Adipose tissue (tissue), 3 donors: Measurements from ENCODE around the gene RB1. TPM values are rescaled to one million over a fixed set of nuclear protein-coding genes. Genes with fewer than 3 reads are reported as not detected.
"Not testable (repeated sequence)": the region's sequence is repeated elsewhere in the genome, so short reads cannot be mapped to it uniquely, and the experiment has no call there.

Experiments
- H3K27ac ChIP-seq: one replicate; pipeline ENCODE4 v1.5.1; 2013; ENCODE audit warnings: low read depth, low read length
- WGBS, 3 donors: extraction: QIAGEN DNeasy Blood & Tissue Kit; methylation state at CpG; one replicate each; pipeline ENCODE4 v1.1.7; 2013; 5-methylcytosine and 5-hydroxymethylcytosine counted together
- polyA plus RNA-seq, 3 donors: library from polyadenylated mRNA; stranded (reverse); fragments of 200-250 nt; gene quantifications; one replicate each; pipeline ENCODE4 v1.2.3, GENCODE V29; 2013
- donor health status: healthy with polysubstance abuse.
- donor health status: Bipolar disorder and iron deficiency.
- donor health status: healthy.

The RB1 gene
- polyA plus RNA-seq, 3 donors, result 5.7 to 16.8 (median 13.2) TPM

DNA sequence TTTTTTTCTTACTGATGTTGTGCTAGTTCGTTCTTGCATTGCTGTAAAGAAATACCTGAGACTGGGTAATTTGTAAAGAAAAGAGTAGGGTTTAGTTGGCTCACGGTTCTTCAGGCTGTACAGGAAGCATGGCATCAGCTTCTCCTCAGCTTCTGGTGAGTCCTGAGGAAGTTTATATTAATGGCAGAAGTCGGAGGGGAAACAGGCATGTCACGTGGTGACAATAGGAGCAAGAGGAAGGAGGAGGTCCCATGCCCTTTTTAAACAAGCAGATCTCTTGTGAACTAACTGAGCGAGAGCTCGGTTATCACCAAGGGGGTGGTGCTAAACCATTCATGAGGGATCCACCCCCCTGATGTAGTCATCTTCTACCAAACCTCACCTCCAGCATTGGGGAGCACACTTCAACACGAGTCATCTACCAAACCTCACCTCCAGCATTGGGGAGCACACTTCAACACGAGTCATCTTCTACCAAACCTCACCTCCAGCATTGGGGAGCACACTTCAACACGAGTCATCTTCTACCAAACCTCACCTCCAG, 123.3 kb downstream of the RB1 start:
- H3K27ac ChIP-seq, result not testable (repeated sequence)
- 75 to 87% (median 75%) methylated on average over 8 of the region's 9 CpGs for WGBS, 3 donors

DNA sequence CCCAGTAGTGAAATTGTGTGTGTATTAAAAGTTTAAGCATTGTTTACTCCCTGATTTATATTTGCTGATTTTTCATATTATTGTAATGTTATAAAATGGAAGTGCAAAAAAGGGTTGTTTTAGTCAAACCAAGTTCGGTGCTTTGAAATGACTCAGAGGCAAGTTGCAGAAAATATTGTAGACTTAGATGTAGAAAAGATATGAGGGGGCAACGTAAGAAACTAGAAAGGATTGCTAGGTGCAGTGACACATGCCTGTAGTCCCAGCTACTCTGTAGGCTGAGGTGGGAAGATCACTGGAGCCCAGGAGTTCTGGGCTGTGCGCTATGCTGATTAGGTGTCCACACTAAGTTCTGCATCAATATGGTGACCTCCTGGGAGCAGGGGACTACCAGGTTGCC, 125.5 kb downstream of the RB1 start:
- WGBS, 3 donors, result 90 to 95% (median 92%) methylated on average over 3 of the region's 3 CpGs
- H3K27ac ChIP-seq, result no peak overlapping the region

DNA sequence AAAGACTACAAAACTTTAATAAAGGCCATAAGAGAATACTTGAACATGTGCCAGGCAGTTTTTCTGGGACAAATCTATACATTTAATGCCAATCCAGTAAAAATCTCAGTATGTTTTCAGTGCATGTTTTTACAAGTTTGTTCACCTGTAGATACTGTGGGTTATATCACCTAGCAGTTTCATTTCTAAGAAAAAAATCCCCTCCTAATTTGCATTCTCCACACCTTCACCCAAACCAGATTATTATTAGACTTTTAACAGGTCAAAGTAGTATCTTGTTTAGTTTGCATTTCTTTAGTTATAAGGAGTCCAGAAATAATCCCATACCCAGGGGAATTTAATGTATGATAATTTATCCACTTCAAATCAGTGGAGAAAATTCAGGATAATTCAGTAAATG, 126.3 kb downstream of the RB1 start:
- H3K27ac ChIP-seq, result no peak overlapping the region

DNA sequence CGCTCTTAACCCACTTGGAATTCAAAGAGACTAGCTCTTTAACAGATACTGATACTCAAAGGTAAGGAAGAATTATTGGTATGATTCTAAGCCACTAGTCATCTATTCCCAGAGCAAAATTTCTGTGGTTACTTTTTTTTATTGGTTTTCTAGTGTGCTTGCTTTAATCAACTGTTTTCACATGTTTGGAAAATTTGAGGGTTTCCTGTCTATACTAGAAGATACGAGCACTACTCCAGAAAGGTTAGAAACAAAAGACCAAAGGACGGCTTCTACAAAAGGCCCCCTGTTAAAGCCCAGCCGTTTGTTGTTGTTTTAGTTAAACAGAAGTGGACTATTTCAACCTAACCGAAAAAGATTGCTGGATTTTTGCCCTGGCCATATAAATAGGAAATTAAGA, 127.9 kb downstream of the RB1 start:
- WGBS, 3 donors, result 40 to 60% (median 44%) methylated on average over 5 of the region's 5 CpGs
- no peak overlapping the region for H3K27ac ChIP-seq

DNA sequence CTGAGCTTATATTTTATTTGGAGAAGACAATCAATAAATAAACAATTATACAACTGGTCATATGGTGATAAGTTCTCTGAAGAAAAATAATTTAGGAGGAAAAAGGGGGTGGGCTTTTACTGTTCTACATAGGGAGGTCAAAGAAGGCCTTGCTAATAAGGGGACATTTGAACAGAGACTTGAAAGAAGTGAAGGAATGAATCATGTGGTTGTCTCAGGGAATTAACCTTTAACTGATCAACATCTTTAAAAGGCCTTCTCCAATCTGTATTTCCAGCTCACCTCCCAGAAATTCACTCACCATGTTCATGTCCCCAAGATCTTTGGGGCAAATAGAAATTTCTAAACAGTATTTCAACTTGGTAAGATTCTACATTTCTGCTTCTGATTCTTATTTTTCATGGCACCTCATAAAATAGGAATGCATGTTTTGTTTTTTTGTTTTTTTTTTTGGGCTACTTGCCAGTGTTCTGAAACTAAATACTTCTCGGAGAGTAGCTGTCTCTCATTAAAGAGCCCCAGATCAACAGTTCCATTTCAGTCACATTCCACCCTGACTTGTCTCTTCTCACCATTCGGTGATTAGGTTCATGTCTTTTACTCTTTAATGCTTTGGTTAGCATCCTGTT, 128.6 kb downstream of the RB1 start:
- WGBS, 3 donors, result 29 to 56% (median 42%) methylated on average over 2 of the region's 2 CpGs

DNA sequence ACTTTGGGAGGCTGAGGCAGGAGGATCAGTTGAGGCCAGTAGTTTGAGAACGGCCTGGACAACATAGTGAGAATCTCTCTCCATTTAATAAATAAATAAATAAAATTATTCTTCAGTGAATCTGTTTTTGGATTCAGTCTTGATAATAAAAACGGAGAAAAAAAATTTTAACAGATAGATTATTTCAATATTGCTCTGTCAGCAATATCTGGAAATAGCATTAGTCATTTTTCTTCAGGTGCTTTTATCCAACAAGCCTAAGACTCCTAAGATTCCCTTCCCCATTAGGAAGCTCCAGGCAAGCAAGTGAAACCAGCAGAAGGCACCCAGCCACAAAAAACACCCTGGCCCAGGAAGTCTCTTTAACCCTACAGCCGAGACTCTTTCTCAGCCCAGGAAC, 130.6 kb downstream of the RB1 start:
- 92 to 95% (median 93%) methylated on average over 3 of the region's 3 CpGs for WGBS, 3 donors
- no peak overlapping the region for H3K27ac ChIP-seq

More for the DNA sequence above, 128.6 kb downstream of the RB1 start:
- H3K27ac ChIP-seq, result no peak overlapping the region

DNA sequence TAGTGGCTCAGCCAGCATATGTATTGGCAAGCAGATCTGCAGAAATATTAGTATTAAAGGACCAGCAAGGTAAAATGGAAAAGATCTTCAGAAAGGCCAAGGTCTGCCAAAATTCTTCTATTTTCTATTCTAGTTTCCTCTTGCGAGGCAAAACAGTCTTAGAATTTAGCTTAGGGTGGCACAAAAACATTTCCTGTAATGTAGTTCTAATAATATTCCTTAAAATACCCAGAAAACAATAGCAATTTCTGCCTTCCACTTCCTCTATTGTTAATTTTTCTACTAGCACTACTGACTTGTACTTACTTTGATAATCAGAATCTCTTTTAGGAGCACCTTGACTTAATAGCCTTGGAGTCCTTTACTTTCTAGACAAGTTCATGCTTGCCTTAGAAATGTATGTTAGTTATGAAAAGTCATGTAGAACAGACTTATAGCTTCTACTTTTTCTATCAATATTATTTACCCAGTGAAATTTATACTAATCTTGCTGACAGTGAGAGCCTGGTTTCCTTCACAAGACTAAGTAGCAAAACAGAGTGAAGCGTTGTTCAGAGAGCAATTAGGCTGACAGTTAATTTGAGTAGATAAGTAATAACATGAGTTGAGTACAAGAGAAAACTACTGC, 133.2 kb downstream of the RB1 start:
- 60 to 75% (median 63%) methylated on average over 2 of the region's 2 CpGs for WGBS, 3 donors

DNA sequence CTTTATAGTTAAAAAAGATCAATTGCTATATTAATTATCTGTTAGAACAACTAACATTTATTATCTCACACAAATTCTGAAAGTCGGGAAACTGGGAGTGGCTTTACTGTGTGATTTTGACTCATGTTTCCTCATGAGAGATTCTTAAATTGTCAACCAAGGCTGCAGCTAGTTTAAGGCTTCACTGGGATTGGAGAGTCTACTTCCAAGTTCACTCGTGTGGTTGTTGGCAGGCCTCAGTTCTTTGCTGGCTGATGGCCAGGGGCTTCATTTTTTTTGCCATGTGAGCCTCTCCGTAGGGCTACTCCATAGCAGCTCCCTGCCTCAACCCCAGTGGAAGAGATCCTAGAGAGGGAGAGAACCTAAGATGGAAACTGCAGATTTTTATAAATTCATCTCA, 133.8 kb downstream of the RB1 start:
- H3K27ac ChIP-seq, result no peak overlapping the region
- WGBS, 3 donors, result 11 to 35% (median 29%) methylated on average over 3 of the region's 3 CpGs

More for the DNA sequence above, 133.2 kb downstream of the RB1 start:
- no peak overlapping the region for H3K27ac ChIP-seq

DNA sequence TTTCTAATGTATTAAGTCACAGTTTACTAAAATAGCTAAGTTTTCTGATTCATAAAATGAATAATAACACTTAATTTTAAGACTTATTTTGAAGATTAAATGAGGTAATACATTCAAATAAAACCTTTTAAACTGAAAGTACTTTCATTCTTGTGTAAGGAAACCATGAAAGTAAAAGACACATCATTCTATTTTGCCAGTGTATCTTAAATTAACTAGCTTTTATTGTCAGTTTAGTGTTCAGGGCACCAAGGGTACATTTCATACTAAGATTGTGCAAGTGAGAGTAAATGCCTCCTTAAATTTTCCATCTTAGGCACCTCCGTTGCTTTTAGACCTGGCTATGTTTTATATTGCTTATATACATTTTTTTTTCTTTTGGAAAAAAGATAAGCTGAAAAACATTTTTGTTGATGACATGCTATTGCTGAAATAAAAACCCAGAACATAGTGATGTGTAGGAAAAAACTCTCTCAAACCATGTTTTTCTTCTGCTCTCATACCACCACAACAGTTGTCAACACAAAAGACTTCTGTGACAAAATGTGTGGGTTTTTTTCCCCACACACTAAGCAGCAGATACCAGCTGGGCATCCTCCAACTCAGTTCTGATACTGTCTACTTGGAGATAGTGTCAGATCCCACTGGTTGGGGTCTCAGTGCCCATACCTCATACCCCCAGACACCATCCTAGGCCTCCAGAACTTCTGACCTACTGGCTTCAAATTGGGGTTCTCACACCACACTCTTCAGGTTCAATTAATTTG, 140.1 kb downstream of the RB1 start:
- no peak overlapping the region for H3K27ac ChIP-seq
- 67 to 86% (median 67%) methylated on average over 1 of the region's 1 CpG for WGBS, 3 donors

DNA sequence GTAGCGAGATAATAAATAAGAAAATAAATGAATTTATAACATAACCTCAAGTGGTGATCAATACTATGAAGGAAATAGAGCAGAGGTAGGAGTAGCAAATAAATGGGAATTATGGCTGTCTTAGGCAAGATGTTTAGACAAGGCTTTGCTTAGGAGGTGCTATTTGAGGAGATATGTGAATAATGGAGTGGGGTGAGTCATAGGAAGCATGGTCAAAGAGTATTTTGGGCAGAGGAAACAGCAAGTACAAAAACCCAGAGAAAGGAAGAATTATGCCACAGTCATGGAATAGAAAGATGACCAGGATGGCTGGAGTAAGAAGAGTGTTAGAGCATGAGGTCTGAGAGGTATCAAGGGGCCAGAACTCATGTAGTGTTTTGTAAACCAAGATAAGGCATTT, 142.9 kb downstream of the RB1 start:
- no peak overlapping the region for H3K27ac ChIP-seq
- 96 to 100% (median 98%) methylated on average over 1 of the region's 1 CpG for WGBS, 3 donors

DNA sequence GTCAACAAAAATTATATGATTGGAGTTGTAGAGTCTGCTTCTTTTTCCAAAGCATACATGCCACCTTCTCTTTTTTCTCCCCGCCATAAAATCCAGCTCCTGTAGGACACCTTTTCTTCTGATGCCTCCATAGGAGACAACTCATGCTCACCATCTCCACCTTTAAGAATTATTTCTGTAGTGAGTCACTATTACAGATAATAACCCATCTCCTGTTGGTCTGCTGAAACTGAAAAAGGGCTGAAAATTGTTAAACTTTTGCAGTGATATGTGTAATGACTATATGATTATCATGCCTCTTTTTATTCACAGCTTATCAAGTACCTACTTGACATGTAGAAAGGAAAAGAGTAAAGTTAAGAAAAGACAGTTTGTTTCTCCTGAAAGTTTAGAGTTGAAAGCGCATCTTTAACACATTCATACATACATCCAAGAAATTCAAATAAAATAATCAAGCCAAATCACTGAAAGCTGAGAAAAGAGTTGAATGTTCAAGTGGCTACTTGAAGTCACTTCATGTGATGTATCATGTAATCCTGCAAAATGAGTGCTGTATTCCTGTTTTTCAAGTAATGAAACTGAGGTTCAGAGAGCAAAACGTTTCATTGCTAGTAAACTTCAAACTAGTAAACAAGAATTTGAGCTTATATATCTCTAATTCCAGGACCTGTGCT, 144.9 kb downstream of the RB1 start:
- WGBS, 3 donors, result 69 to 82% (median 70%) methylated on average over 3 of the region's 3 CpGs
- H3K27ac ChIP-seq, result no peak overlapping the region

DNA sequence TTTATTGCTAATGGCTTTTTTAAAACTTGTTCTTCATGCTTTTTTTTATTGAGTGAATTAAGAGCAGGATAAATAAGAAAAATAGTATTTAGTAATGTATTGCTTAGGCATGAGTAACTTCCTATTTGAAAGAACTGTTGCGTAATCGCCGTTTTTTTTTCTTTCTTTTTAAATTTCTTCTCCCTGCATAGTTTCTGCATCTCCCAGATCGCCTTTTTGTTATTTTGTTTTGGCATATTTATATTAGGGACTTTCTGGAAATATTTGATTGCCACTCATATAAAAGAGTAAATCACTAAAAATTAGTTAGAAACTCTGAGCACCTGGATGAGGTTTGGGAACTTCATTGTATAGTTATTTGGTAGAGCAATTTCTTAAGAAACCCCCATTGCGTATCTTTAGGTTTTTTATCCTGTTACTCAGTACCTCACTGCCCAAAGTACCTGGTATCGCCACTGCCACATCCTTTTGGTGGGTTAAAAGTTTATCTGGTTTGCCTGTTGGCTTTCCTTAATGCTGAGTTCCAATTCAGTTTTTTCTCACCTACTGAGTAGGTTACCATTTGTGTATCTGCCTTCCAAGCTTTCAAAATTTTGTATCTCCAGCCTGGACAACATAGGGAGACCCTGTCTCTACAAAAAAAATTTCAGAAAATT, 145.5 kb downstream of the RB1 start:
- 24 to 58% (median 26%) methylated on average over 6 of the region's 6 CpGs for WGBS, 3 donors

DNA sequence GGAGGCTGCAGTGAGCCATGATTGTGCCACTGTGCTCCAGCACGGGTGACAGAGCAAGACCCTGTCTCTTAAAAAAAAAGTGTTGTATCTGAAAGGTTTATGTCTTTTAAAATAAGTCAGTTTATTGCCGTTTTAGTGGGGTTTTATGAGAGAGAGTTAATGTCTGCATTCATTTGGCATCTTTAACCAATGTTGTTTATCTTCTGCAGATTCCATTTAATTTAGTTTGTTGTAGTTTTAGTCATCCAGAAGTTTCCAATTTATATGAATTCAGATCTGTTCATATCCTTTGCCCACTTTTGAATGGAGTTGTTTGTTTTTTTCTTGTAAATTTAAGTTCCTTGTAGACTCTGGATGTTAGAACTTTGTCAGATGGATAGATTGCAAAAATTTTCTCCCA, 146.1 kb downstream of the RB1 start:
- 72 to 93% (median 82%) methylated on average over 2 of the region's 2 CpGs for WGBS, 3 donors
- no peak overlapping the region for H3K27ac ChIP-seq

More for the DNA sequence above, 145.5 kb downstream of the RB1 start:
- no peak overlapping the region for H3K27ac ChIP-seq

DNA sequence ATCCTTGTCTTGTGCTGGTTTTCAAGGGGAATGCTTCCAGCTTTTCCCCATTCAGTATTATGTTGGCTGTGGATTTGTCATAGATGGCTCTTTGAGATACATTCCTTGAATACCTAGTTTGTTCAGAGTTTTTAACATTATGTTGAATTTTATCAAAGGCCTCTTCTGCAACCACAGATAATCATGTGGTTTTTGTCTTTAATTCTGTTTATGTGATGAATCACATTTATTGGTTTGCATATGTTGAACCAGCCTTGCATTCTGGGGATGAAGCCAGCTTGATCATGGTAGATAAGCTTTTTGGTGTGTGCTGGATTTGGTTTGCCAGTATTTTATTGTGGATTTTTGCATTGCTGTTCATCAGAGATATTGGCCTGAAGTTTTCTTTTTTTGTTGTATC, 147.6 kb downstream of the RB1 start:
- not testable (repeated sequence) for H3K27ac ChIP-seq

DNA sequence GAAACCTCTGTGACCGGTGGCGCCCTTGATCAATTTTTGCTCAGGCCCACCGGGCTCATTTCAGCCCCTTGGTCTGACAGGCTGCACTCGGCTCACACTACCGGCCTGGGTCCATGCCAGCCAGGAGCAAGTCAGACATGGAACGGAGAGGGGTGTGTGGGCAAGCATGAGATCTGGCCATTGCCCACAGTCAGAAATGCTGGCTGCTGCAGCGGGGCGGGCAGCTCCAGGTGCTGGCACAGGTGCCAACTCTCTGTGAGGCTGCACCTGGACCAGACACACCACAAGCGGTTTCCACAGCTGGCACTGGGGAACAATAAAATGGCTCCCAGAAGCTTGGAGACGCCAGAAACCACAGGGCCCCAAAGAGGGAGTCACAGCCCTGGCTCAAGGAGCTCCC, 153.0 kb downstream of the RB1 start:
- WGBS, 3 donors, result 97 to 98% (median 97%) methylated on average over 10 of the region's 10 CpGs
- H3K27ac ChIP-seq, result no peak overlapping the region

DNA sequence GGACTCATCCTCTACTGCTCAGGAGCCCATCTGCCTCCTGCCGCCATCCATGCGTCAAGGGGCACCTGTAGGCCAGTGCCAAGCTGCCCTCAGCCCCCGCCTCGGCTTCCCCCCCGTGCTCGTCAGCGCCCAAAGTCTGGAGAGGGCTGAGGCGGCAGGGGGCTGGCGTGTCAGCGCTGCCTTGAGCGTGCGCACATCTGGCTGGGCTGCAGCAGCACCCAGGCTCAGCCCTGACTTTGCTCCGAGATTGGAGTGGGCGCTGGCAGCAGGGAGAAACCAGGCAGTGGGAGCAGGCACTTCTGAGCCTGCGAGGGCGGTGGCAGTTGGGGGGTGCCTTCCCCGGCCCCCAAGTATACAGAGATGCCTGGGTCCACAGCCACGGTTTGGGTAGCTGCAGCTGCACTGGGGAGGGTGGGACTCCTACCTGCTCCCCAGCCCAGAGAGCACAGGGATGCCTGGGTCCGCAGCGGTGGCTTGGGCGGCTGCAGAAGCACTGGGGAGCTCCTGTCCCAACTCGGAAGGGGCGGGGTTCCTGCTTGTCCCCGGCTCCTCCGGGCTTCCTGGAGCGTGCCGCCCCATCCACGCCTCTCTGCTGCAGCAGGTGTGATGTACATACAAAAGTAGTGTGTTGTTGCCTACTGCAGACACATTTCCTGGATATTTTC, 154.2 kb downstream of the RB1 start:
- H3K27ac ChIP-seq, result no peak overlapping the region
- WGBS, 3 donors, result 95 to 97% (median 97%) methylated on average over 28 of the region's 28 CpGs

DNA sequence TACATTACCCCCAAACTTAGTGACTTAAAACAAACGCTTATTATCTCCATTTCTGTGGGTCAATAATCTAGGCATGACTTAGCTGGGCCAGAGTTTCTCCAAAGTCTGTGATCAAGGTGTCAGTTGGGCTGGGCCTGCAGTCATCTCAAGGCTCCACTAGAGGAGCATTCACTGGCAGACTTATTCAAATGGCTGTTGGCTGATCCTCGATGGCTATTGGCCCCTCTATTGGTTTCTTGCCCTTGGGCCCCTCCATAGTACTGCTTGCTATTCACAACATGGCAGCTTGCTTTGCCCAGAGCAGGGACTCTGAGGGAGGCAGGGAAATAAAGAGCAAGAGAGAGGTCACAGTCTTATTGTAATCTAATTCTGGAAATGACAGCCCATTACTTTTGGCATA, 171.7 kb downstream of the RB1 start:
- WGBS, 3 donors, result 93 to 100% (median 98%) methylated on average over 2 of the region's 2 CpGs

DNA sequence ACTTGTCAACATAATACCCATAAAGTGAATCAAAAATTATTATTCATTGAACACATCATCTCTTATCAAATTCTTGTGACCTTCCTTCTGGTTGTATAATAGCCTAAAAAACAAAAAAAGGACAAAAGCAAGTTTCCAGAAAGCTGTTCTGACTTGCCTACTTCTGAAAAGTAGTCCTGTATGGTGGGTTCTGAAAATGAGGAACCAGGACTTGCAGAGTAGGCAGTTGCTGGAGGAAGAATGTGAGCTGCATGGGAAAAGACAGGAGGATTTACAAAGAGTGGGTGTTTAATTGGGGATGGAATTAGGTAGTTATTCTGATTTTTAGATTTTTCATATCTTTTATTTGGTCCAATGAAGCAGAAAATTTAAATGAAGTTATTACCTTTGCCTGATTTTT, 172.7 kb downstream of the RB1 start:
- H3K27ac ChIP-seq, result no peak overlapping the region

More for the DNA sequence above, 171.7 kb downstream of the RB1 start:
- no peak overlapping the region for H3K27ac ChIP-seq
